B cell (primary cell): ENCODE results near the gene ZNF146. TPM values are rescaled to one million over a fixed set of nuclear protein-coding genes. Genes with fewer than 3 reads are reported as not detected.
"Not testable (repeated sequence)": the region's sequence is repeated elsewhere in the genome, so short reads cannot be mapped to it uniquely, and the experiment has no call there.

Source experiments
- ATAC-seq: fragments of 200-7000 bp; cut with Tn5 transposase; one replicate; pipeline ENCODE4 v1.10.0; 2021; ENCODE audit warnings: low read depth, mild to moderate bottlenecking, moderate number of reproducible peaks, moderate library complexity
- CTCF ChIA-PET: fragments of 350-600 bp; sonication (Branson Sonifier 250); formaldehyde crosslinking; loops from one replicate; lab custom pipeline; 2021; ENCODE audit warnings: antibody characterized with exemption, inconsistent platforms; lab: Charles Lee
- POLR2A ChIA-PET: fragments of 350-600 bp; sonication (Branson Sonifier 250); formaldehyde crosslinking; loops from one replicate; lab custom pipeline; 2021; ENCODE audit warnings: antibody characterized with exemption; lab: Charles Lee
- DNase-seq: peaks from one replicate; pipeline ENCODE4 v3.0.0; 2013
- H2AFZ ChIP-seq: 2 replicates; pipeline ENCODE4 v1.6.1; 2012; ENCODE audit warnings: mild to moderate bottlenecking, low read depth, low read length; ENCODE audit not compliant: insufficient read depth, poor library complexity, severe bottlenecking
- H3K27ac ChIP-seq, 2 donors: 1 replicate in 1 of 2; 2 replicates in 1 of 2; pipeline ENCODE4 v1.5.1; 2012 to 2013; ENCODE audit warnings: low read length in 2 of 2, mild to moderate bottlenecking in 2 of 2, moderate library complexity in 1 of 2
- H3K27me3 ChIP-seq, 4 experiments: fragments of 200-600 bp in 1 of 4; sonication (generic) in 1 of 4; replicated peaks in 1 of 4; 1 replicate in 2 of 4; 2 replicates in 2 of 4; pipeline versions ENCODE4 v1.6.1 to v1.7.0; 2013 to 2016; ENCODE audit warnings: low read length in 3 of 4, mild to moderate bottlenecking in 2 of 4, mixed read lengths in 1 of 4, moderate library complexity in 1 of 4; ENCODE audit not compliant: insufficient read depth in 4 of 4, control insufficient read depth in 3 of 4; ENCODE audit errors: control extremely low read depth in 1 of 4
- H3K36me3 ChIP-seq, 2 experiments: replicated peaks in 1 of 2; 1 replicate in 1 of 2; 2 replicates in 1 of 2; pipeline versions ENCODE4 v1.6.1 to v1.7.1; 2013; ENCODE audit warnings: low read length in 1 of 2; ENCODE audit not compliant: insufficient read depth in 2 of 2, control insufficient read depth in 1 of 2; ENCODE audit errors: control extremely low read depth in 1 of 2, extremely low read depth in 1 of 2
- H3K4me1 ChIP-seq, 2 donors: fragments of 200-600 bp in 1 of 2; sonication (generic) in 1 of 2; 1 replicate in 1 of 2; 2 replicates in 1 of 2; pipeline versions ENCODE4 v1.5.1 to v1.6.1; 2013 to 2017; ENCODE audit warnings: low read length in 2 of 2; ENCODE audit not compliant: control insufficient read depth in 2 of 2, insufficient read depth in 2 of 2
- H3K4me2 ChIP-seq: replicated peaks from 2 replicates; pipeline ENCODE3; 2012; ENCODE audit warnings: mild to moderate bottlenecking, low read depth, low read length; ENCODE audit not compliant: poor library complexity, severe bottlenecking
- H3K4me3 ChIP-seq, 5 experiments: fragments of 200-600 bp in 1 of 5; sonication (generic) in 1 of 5; 1 replicate in 3 of 5; 2 replicates in 2 of 5; pipeline versions ENCODE4 v1.5.1 to v1.7.0; 2011 to 2016; ENCODE audit warnings: low read length in 4 of 5, mild to moderate bottlenecking in 4 of 5, low read depth in 2 of 5, control low read depth in 1 of 5, moderate library complexity in 1 of 5; ENCODE audit not compliant: insufficient read depth in 1 of 5; ENCODE audit errors: control extremely low read depth in 1 of 5, extremely low read depth in 1 of 5
- H3K79me2 ChIP-seq: fragments of 200-600 bp; sonication (generic); one replicate; pipeline ENCODE4 v1.6.0; 2016; ENCODE audit warnings: low read length; ENCODE audit not compliant: control insufficient read depth, insufficient read depth
- H3K9ac ChIP-seq: fragments of 200-600 bp; sonication (generic); 2 replicates; pipeline ENCODE4 v1.6.1; 2017; ENCODE audit warnings: mild to moderate bottlenecking, low read length, moderate library complexity
- H3K9me3 ChIP-seq, 3 donors: one replicate each; pipeline versions ENCODE4 v1.6.1 to v1.7.1; 2013; ENCODE audit warnings: low read length in 2 of 3; ENCODE audit not compliant: control insufficient read depth in 2 of 3, insufficient read depth in 1 of 3; ENCODE audit errors: control extremely low read depth in 1 of 3
- H4K20me1 ChIP-seq: 2 replicates; pipeline ENCODE4 v1.6.0; 2012; ENCODE audit warnings: mild to moderate bottlenecking, low read length; ENCODE audit not compliant: insufficient read depth, control insufficient read depth, poor library complexity, severe bottlenecking
- H3K27ac Mint-ChIP-seq: one replicate; pipeline ENCODE4 v1.8.0; 2021; ENCODE audit warnings: mixed read lengths
- H3K27me3 Mint-ChIP-seq: one replicate; pipeline ENCODE4 v1.8.0; 2021; ENCODE audit warnings: mixed read lengths
- H3K4me1 Mint-ChIP-seq: one replicate; pipeline ENCODE4 v1.8.0; 2021; ENCODE audit warnings: mixed read lengths
- H3K4me3 Mint-ChIP-seq: one replicate; pipeline ENCODE4 v1.8.0; 2021; ENCODE audit warnings: mixed read lengths
- H3K9me3 Mint-ChIP-seq: one replicate; pipeline ENCODE4 v1.8.0; 2022; ENCODE audit warnings: mixed read lengths; ENCODE audit not compliant: insufficient read depth
- EZH2 ChIP-seq: IDR thresholded peaks from 2 replicates; pipeline ENCODE4 v1.6.1; 2012; ENCODE audit warnings: borderline replicate concordance, low read depth, mild to moderate bottlenecking, moderate library complexity, low read length; ENCODE audit not compliant: insufficient read depth, poor library complexity, severe bottlenecking
- WGBS: methylation state at CpG from one replicate; pipeline ENCODE4 v1.1.5; 2013; ENCODE audit warnings: missing lambda C conversion rate; ENCODE audit not compliant: insufficient coverage; 5-methylcytosine and 5-hydroxymethylcytosine counted together
- intact Hi-C: fragments of 100-400 bp; cut with micrococcal nuclease; formaldehyde crosslinking; loops from one replicate; pipeline ENCODE4 v1.10.0; 2022
- polyA plus RNA-seq: library from polyadenylated mRNA; depleted of rRNA; stranded (reverse); fragments of >200 nt; gene quantifications from 2 replicates; pipeline ENCODE4 v1.2.3, GENCODE V29; 2012
- total RNA-seq, 2 donors: library from RNA; stranded (reverse); fragments of 120-200 nt in 1 of 2; gene quantifications; 1 replicate in 1 of 2; 2 replicates in 1 of 2; pipeline versions ENCODE4 v1.2.3 to v1.2.4, GENCODE V29; 2013 to 2022
- TF ChIP-seq, protein P1 (sequence below): fragments of 200-600 bp; IDR thresholded peaks from one replicate; pipeline ENCODE4 v1.8.0; 2022; ENCODE audit warnings: antibody characterized with exemption, mild to moderate bottlenecking

ZNF146 gene
- total and polyA plus RNA-seq, 2 donors (not counting 1 experiment from before 2014, with no cell fraction given) = 21.9 to 62.2 TPM

DNA sequence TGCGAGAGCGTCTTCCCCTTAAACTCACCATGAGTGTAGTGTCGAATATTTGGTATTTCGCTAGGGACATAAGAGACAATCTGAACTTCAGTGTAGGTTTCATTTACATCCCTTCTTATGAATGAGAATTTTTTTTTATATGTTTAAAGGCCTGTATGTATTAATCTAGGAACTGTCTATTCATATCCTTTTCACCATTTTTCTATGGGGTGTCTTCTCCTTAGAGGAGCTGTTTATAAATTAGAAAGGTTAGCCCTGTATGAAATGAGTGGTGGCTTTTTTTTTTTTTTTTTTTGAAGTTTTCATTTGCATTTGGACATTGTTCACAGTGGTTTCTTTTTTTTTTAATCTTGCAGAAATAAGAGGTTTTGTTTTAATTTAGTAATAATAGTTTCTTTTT lies 7.6 kb downstream of the ZNF146 start:
- no peak overlapping the region for H3K4me2 ChIP-seq
- no peaks in the 10 kb centered on the region for H3K9me3 ChIP-seq
- peaks cover 90% of the 10 kb centered on the region for H3K79me2 ChIP-seq
- no peak overlapping the region for H3K9ac ChIP-seq
- H3K4me3 ChIP-seq = no peak overlapping the region
- H3K27me3 Mint-ChIP-seq = no peaks in the 10 kb centered on the region
- H3K4me1 ChIP-seq = peaks cover 6 to 7% of the 10 kb centered on the region in 2 donors
- intact Hi-C loops = no loop called here
- H2AFZ ChIP-seq = no peak overlapping the region
- ChIA-PET POLR2A (no interaction called here), CTCF (no interaction called here)
- peaks cover 15 to 46% of the 10 kb centered on the region in 2 experiments for H3K36me3 ChIP-seq
- no peaks in the 10 kb centered on the region for H3K27me3 ChIP-seq
- no peak for DNase-seq
- no peak overlapping the region for H3K27ac ChIP-seq
- H3K4me3 Mint-ChIP-seq = no peak overlapping the region
- peaks cover 64% of the 10 kb centered on the region for H4K20me1 ChIP-seq
- H3K9me3 Mint-ChIP-seq = no peaks in the 10 kb centered on the region
- H3K4me1 Mint-ChIP-seq = peaks cover 31% of the 10 kb centered on the region
- ATAC-seq = no peak
- no peak overlapping the region for H3K27ac Mint-ChIP-seq
- TF ChIP-seq, protein P1, sequence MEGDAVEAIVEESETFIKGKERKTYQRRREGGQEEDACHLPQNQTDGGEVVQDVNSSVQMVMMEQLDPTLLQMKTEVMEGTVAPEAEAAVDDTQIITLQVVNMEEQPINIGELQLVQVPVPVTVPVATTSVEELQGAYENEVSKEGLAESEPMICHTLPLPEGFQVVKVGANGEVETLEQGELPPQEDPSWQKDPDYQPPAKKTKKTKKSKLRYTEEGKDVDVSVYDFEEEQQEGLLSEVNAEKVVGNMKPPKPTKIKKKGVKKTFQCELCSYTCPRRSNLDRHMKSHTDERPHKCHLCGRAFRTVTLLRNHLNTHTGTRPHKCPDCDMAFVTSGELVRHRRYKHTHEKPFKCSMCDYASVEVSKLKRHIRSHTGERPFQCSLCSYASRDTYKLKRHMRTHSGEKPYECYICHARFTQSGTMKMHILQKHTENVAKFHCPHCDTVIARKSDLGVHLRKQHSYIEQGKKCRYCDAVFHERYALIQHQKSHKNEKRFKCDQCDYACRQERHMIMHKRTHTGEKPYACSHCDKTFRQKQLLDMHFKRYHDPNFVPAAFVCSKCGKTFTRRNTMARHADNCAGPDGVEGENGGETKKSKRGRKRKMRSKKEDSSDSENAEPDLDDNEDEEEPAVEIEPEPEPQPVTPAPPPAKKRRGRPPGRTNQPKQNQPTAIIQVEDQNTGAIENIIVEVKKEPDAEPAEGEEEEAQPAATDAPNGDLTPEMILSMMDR = no peak
- no peak for TF ChIP-seq EZH2
- no CpG with 5 or more reads among the region's 4 CpGs for WGBS

DNA sequence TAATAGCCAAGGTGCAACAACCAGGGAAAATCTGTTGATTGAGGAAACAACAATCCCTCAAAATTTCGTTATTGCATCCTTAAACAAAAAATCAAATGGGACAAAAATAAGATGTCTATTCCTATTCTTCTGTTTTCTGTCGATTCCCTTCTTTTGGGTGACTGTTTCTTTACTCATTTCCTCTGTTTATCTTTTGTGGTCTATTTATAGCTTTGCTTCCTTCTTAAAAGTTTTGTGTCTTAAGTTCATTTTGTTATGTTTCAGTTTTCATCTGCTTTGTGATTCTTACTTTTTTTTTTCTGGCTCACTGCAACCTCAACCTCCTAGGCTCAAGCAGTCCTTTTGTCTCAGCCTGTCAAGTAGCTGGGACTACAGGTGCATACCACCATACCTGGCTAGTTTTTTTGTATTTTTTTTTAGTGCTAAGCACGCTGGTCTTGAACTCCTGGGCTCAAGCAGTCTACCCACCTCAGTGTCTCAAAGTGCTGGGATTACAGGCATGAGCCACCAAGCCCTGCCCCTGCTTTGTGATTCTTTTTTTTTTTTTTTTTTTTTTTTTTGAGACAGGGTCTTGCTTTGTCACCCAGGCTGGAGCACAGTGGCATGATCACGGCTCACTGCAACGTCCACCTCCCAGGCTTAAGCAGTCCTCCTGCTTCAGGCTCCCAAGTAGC lies 10.4 kb downstream of the ZNF146 start:
- peak overlapping the region; percentile 39 for H3K27ac Mint-ChIP-seq
- H3K27ac ChIP-seq = peak overlapping the region in 1 of 2 donors; percentile 56
- ChIA-PET CTCF (no interaction called here), POLR2A (no interaction called here)
- peaks cover 0 to 3% (median 1%) of the 10 kb centered on the region in 3 donors for H3K9me3 ChIP-seq
- no peaks in the 10 kb centered on the region for H3K9me3 Mint-ChIP-seq
- peaks cover 26 to 65% of the 10 kb centered on the region in 2 experiments for H3K36me3 ChIP-seq
- no peak overlapping the region for H3K4me3 ChIP-seq
- peak overlapping the region; percentile 6 for H3K4me3 Mint-ChIP-seq
- no peaks in the 10 kb centered on the region for H3K27me3 ChIP-seq
- peaks cover 18% of the 10 kb centered on the region for H3K4me1 Mint-ChIP-seq
- H2AFZ ChIP-seq = no peak overlapping the region
- DNase-seq = no peak
- WGBS = 90% methylated on average over 2 of the region's 5 CpGs
- no peak overlapping the region for H3K9ac ChIP-seq
- ATAC-seq = no peak
- peaks cover 6 to 7% of the 10 kb centered on the region in 2 donors for H3K4me1 ChIP-seq
- intact Hi-C loops = no loop called here
- H3K79me2 ChIP-seq = peaks cover 81% of the 10 kb centered on the region
- TF ChIP-seq EZH2 = no peak
- TF ChIP-seq, protein P1 = no peak
- H4K20me1 ChIP-seq = peaks cover 66% of the 10 kb centered on the region
- H3K27me3 Mint-ChIP-seq = no peaks in the 10 kb centered on the region
- peak overlapping the region; percentile 3 for H3K4me2 ChIP-seq

DNA sequence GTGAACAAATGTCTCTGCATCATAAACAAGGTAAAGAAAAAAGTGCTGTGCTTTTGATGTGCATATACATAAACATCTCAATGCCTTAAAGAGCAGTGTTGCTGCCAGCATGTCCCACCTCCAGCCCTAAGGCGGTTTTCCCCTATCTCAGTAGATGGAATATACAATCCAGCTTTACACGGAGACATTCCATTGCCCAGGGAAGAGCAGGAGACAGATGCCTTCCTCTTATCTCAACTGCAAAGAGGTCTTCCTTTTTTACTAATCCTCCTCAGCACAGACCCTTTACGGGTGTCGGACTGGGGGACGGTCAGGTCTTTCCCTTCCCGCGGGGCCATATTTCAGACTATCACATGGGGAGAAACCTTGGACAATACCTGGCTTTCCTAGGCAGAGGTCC lies 18.7 kb downstream of the ZNF146 start:
- CTCF ChIA-PET, H4K20me1 ChIP-seq, H3K4me1 ChIP-seq, H3K27me3 Mint-ChIP-seq, H3K4me2 ChIP-seq, H3K4me1 Mint-ChIP-seq, ATAC-seq, H3K9ac ChIP-seq, H3K4me3 ChIP-seq, intact Hi-C loops, H2AFZ ChIP-seq, H3K27ac ChIP-seq, DNase-seq, H3K4me3 Mint-ChIP-seq, POLR2A ChIA-PET, H3K27ac Mint-ChIP-seq, H3K27me3 ChIP-seq: not testable (repeated sequence)
- peaks cover 24 to 33% (median 32%) of the 10 kb centered on the region in 3 donors for H3K9me3 ChIP-seq
- peaks cover 11% of the 10 kb centered on the region for H3K9me3 Mint-ChIP-seq
- peaks cover 38 to 75% of the 10 kb centered on the region in 2 experiments for H3K36me3 ChIP-seq
- peaks cover 16% of the 10 kb centered on the region for H3K79me2 ChIP-seq
- 100% methylated on average over 2 of the region's 7 CpGs for WGBS
